GM18498 (cell line): Measurements from ENCODE around the gene CRB2.
"Not testable (repeated sequence)": the region's sequence is repeated elsewhere in the genome, so short reads cannot be mapped to it uniquely, and the experiment has no call there.

Experiments
- ATAC-seq: cut with Tn5 transposase; IDR thresholded peaks from one replicate; pipeline ENCODE4 v1.9.1; 2021; ENCODE audit warnings: mild to moderate bottlenecking, moderate library complexity; ENCODE audit not compliant: unreplicated experiment

Gene CRB2

DNA sequence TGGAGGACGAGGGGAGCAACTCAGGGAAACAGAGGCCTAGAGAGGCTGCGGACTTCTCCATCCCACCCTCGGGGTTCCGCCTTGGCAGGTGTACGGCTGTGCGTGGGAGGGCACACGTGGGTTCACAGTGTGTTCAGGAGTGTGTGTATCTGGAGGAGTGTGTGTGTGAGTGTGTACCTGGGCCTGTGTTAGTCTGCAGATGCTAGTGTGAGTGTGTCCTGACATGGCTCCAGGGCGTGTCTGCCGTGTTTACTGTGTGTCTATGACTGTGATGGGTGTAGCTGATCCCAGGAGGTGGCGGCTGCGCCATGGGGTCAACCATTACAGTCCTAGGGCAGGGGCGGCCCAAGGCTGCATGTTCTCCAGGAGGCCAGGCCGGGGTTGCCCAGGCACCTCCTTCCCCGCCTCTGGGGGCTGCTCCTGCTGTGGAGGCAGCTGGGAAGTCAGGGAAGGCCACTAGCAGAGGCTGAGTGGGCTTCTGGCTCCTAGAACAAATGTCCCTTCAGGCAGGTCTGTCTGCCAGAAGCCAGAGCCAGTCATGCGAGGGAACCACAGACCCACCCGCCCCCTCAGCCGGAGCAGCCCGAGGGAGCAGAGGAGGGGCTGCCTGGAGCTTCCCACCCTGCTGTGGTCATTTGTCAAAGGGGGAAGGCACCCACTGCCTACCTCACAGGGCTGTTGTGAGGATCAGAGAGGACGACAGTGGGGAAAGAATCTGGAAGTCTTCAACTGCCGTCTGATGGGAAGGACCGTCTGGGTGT is 21.4 kb downstream of the CRB2 start:
- ATAC-seq, result no peak

DNA sequence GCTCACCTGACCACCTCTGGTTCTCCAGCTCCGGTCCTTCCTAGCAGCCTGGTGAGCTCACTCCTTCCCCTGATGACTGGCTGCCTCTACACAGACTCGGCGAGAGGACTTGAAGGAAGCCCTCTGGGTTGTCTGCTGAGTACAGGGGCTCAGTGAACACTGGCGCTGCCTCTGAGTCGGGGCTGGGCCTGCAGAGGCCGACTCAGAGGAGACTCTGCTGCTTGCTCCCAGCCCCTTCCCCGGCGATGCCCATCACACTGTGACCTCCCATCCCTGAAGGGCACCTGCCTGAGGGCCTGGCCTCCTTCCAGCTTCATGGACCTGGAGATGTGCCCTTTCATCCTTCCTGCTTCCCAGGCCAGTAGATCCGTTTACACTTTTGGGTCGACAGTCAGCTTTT is 22.0 kb downstream of the CRB2 start:
- ATAC-seq, result no peak

DNA sequence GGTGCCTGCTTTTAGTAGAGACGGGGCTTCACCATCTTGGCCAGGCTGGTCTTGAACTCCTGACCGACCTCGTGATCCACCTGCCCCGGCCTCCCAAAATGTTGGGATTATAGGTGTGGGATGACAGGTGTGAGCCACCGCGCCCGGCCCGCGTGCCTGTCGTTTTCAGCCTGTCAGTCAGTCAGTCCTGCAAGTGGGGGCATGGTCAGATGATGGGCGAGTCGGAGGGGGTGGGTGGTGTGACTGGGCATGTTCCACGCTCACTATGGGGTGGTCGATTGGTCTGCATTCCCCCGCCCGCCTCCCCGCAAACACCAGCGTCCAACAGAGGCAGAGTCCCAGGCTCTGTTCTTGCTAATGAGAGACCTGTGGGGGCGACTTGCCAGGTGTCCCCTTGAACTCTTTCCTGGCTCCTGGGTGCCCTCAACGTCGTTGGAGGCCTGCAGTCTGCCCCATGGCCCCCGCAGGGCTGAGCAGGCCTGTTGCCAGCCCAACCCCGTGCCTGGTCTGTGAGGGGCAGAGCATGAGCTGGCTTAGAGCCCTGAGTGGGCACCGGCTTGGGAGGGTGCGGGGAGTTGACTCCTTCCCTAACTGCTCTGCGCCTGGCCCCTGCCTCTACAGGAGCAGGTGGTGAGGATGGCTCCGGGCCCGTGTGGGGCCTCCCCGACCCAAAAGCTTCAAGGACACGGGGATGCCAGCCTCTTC is 23.1 kb downstream of the CRB2 start:
- no peak for ATAC-seq

DNA sequence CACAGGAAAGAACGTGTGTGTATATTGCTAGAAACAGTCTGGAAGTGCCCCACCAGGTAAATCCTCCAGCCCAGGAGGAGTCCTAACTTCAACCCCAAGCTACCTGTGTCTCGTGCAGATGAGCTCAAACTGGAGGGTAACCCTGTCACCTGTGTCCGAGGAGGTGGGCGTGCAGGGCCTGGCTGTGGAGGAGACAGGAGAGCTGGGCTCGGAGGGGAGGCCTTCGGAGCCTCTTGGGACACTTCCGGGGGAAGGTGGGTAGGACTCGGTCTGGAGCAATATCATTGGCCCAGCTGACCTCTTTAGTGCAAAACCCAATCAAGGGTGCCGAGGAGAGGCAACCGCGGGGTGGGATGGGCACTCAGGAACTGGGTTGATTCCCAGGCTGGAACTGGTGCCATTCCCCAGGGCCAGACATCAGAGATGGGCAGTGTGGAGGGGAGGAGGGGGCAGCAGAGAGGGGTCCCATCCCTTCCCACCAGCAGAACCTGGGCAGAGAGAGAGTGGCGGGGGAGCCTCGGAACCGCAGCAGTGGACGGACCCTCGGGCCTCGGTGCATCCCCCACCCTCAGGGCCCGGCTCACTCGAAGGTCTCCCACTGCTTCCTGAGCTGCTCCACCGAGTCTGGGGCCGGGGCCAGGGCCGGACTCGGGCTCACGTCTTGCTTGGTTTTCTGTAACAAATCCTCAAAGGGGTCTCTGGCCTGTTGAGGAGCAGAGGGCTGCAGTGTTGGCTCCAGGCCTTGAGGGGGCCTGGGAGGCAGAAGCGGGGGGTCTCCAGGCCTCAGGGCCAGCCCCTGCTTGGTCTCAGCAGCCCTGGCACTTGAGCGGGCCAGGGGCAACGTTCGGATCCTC is 25.1 kb downstream of the CRB2 start:
- no peak for ATAC-seq

DNA sequence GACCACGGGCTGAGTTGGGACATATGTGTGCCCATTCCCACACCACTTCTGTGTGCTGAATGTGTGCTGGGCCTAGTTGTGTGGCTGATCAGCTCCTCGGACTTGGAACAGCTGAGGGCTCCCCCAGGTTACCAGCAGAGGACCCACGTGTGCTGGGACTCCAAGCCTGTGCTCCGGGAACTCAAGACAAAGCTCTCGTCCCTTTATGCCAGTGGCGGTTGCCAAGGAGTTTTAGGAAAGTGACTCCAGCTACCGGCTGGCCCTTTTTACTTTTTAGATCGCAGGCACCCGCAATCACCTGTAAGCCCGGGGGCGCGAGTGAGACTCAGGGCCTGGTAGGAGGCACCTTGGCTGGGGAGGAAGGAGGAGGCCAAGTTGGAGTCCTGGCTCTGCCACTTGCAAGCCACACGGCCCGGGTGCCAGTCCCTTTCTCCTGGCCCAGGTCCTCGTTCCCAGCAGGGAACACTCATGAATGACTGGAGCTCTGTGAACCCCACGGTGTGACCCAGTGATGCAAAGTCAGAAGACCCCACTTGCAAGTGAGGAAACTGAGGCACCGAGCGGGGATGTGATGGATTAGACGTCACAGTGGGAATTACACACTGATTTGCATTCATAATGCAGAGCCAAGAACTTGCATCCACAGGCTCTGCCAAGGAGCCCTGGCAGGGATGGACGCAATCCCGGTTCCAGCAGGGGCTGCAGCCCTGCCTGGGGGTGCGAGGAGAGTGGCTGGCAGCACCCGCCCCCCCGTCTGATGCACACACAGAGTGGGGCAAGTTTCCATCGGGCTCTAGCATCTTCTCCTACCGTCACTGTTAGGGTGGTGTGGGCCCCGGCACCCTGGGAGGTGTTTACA is 26.9 kb downstream of the CRB2 start:
- no peak for ATAC-seq

DNA sequence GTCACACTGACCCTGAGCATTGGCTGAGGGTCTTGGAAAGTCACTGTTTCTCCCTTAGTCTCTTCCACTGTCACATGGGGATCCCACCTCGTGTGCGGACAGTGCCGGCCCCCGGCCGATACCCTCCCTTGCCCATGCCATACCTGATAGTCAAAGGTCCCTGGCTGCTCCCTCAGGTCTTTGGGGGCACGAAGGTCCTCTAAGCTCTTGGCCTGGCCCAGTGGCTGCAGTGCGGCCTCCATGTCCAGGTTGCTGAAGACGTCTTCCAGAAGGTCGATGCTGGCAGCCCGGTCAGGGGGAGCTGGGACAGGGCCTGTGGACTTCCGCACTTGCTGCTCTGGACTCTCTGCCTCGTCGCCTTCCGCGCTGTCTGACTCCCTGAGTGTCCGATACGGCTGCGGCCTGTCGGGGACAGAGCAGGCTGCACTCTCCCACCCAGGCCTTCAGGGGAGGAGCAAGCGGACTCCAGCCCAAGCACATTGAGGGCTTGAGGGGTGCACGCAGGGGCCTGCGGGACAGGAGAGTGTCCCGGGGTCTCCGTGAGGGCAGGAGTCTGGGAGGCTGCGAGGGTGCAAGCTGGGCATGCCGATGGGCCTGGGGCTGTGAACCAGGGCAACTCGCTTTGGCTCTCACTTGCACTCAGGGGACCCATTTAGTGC is 27.6 kb downstream of the CRB2 start:
- ATAC-seq, result no peak

DNA sequence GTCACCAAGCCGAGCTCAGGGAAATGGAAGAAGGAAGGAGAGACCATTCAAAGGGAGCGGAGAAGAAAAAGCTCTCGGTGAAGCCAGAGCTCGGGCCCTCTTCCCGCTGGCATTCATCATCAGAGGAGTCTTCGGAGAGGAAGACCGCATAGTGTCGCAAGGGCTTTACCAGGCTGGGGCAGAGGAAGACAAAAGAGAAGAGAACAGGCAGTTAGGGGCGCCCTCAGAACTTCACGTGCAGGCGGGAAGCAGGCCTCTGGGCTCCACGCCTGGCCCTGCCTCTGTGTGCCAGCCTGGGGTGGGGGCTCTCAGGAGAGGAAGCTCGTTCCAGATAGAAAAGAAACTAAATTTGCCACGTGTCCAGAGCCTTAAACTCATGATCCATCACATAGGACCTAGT is 31.7 kb downstream of the CRB2 start:
- ATAC-seq, result no peak

DNA sequence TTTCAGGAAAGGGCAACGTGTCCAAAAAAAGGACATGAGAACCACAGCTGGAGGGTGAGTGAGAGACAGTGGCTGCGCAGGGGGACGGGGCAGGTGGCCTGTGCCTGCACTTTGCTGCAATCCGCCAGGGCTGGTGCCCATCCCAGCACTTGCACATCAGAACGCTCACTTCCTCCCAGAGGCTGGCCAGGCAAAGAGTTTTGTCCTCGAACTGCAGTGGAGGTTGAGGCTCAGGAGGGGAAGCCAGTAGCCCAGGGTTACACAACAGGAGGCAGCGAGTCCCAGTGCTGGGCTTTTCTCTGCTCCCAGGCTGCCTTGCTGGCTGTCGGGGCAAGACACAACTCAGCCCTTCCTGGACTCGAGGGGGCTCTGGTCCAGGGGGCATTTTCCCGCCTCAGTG is 33.1 kb downstream of the CRB2 start:
- no peak for ATAC-seq

DNA sequence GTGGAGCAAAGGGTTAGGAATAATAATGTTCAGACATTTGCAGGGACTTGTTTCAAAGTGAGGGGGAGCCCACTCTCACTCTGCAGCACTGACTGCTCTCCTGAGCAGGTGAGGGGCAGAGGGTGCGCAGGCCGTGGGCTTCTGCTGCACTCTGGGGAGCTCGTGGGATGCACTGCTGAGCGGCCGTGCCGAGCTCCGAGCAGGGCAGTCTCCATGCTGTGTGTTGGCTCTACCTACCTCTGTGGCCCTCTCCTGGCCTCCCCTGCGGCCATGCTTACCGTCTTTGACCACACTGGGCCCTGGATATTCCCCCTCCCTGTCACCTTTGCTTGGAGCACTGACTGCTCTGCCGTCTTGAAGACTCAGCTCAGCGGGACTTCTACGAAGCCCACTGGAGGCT is 33.7 kb downstream of the CRB2 start:
- no peak for ATAC-seq

DNA sequence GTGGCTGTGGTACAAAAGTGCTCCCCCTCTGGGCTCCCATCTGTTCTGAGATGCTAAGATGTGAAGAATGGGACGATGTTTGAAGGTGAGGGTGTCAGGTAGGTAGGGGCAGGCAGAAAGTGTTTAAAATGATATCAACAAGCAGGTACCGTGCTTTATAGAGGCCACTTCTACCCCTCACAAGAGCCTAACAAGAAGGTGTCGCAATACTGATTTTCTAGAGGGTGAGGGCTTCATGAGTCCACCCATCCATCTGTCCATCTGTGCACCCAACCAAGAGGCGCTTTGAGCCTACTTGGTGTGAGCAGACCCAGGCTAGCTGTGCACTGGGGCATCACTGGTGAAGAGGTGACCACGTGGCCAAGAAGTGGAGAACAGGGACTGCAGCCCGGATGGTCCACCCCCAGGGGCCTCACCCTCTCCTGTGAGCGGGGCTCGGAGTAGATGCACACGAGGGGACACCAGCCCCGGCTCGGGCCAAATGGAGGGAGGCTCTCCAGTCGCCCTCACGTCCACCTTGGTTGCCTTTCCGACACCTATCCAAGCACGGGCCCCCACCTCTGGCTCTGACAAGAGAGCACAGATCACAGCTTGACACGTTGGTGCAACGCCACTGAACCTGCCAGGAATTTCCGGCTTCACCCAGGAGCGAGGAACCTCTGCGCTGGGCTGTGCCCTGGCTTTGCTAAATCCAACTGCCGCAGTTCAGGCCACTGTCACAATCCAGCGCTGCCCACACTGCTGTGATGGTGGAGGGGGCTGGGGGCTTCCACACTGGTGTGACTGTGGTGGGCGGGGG is 34.5 kb downstream of the CRB2 start:
- ATAC-seq, result no peak

DNA sequence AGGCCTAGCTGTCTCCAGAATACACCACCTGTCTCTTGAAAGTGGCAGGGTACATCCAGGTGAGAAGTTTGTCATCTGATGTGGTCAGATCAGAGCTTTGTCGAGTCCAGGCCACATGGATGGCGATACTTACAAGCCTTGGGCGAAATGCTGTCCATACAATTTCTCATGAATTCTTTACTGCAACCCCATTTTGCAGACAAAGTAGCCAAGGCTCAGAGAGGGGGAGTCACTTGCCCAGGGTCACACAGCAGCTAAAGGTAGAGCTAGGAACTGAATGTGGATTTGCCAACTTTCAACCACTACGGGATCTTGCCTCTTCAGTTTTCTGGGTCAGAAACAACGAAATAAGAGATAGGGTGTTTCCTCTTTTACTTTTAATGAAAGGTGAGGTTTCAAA is 35.2 kb downstream of the CRB2 start:
- no peak for ATAC-seq

DNA sequence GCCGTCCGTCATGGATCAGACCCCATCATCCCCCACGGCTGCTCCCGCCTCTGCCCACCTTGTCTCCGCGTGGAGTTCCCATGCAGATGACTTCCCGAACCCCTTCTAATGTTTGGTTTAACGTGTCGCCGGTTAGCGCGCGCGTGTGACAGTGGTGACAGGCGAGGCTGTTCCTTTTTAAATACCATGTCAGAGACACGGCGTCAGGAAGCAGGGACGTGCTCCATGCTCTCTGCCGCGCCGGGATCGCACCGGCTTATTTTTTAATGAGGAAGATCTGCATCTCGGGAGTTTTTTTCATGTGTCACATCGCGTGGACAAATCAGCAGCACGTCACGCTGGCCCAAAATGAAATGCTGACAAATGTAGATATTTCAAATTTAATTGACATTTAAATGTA is 35.9 kb downstream of the CRB2 start:
- ATAC-seq, result no peak

DNA sequence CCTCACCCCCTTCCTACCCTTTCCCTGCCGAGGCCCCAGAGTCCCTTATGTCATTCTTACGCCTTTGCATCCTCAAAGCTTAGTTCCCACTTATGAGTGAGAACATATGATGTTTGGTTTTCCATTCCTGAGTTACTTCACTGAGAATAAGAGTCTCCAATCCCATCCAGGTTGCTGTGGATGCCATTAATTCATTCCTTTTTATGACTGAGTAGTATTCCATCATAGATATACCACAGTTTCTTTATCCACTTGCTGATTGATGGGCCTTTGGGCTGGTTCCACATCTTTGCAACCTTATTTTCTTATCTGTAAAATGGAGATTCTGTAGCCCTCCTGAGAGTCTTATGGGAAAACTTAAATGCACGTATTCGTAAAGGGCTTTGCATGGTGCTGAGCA is 36.8 kb downstream of the CRB2 start:
- ATAC-seq, result no peak

DNA sequence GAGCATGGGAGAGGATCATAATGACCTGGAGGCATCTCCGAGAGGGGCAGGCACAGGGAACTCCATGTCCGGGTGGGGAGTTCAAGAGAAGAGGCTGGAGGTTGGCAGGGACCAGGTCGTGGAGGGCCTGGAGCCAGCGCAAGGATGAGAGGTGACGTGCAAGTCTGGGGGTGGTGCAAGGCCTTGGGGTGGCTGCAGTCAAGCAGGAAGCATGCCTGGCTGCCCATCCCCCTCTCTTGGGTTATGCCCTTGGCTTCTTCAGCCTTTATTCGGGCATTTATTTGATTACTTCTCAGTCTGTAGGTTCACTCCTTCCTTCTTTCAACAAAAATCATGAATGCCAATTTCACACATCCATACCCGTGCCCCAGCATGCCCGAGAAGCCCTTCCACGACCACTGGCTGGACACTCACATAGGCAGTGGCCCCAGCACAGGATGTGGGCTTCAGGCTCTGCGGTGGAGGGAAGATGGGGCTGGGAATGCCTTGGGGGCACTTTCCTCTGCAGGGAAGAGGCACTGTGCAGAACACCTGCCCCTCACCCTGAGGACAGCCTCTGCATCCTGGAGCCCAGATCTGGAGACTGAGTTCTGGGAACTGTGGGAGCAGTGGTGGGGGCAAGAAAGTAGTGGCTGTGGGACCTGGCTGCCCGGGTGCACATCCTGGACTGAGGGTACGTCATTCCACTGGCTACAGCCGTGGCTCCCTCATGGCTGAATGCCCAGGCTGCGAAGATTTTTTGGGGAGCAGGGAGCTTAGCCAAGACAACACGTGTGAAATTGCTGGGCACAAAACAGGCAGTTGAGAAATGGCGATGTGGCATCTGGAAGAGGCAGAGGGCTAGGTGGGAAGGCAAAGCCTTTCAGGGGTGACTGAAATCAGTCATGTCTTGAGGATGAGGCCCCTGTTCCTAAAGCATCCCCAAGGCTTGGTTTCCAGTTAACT is 38.6 kb downstream of the CRB2 start:
- no peak for ATAC-seq

DNA sequence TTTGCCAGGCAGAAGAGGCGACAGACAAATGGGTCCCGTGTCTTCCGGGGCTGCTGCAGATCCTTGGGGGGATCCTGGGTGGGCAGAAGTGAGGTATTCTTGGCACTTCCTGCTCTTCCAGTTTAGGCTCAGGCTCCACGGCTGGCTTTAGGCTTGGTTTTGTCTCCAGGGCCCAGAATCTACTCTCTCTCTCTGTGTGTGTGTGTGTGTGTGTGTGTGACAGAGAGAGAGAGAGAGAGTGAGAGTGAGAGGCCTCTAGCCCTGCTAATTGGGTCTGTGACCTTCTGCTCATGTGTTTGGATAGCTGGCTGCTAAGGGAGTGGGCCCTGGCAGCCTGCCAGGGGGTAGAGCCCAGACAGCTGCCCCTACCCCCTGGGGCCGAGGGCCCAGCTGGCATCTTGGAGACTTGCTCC is 39.3 kb downstream of the CRB2 start:
- ATAC-seq, result no peak

DNA sequence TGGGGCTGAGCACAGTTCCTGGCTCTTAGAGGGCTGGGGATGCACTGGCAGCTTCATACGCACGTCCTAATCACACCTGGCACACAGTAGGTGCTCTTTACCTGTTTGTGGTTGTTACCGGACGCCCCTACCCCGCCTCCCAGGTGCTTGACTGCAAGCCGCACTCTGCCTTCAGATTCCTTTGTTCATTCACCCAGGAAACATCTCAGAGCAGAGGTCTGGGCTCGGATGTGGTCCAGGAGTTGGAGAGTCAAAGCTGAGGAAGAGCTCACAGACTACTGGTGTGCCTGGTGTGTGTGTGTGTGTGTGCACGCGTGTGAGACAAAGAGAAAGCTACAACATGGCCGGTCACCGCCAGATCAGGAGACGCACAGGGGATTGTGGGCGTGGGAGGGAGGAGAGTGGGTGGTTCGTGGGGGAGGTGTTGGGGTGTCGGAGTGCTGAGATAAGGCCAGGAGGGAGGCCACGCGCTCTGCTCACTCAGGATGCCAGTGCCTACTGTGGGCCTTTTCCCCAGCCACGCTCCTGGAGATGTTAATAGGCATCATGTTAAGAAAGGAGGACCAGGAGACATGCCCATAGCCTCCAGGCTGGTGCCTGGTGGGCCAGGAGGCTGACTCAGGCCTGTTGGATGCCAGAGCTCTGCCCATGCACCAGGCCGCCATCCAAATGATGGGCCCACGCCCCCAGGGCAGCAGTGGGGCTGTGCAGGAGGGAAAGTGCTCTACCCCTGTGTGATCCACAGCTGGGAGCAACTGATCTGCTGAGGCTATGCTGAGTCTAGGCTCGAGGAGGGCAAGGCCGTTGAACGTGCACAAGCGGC is 39.9 kb downstream of the CRB2 start:
- ATAC-seq, result no peak

DNA sequence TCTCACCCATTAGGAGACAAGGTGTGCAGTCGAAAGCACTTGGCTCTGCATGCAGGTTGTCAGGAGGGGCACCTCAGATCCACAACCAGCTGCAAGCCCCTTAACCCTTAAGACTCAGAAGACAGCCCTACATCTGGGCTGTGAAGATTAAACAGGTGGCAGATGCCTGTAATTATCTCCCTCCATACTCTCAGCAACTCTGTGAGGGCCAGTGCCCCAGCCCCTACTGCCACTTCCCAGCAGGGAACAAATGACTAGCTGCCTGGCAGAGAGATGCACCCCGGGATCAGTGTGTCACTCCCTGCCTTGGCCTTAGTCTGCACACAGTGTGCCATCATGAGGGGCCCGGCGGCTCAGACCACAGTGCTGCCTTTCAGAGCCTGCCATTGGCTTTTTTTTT is 42.0 kb downstream of the CRB2 start:
- no peak for ATAC-seq

DNA sequence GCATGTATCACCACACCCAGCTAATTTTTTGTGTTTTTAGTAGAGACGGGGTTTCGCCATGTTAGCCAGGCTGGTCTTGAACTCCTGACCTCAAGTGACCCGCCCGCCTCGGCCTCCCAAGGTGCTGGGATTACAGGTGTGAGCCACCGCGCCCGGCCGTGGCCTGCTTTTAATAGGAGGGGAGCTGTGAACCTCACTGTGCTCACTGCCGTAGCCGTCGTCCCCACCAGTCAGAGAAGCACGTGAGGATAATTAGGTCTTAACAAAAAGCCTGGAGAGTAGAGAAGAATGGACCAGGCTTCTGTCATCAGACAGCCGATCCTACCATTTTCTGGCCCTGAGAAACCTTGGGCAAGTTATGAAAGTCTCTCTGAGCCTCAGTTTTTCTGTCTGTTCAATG is 42.9 kb downstream of the CRB2 start:
- not testable (repeated sequence) for ATAC-seq
